Peyer's patch (tissue), 4 donors: Measurements from ENCODE around the gene PNKP. TPM values are rescaled to one million over a fixed set of nuclear protein-coding genes. Genes with fewer than 3 reads are reported as not detected.

Source experiments
- DNase-seq, 3 donors: peaks; one replicate each; pipeline ENCODE4 v3.0.0-alpha.2; 2017 to 2019
- H3K27ac ChIP-seq, 4 donors: fragments of 200-600 bp; sonication (generic); one replicate each; pipeline ENCODE4 v1.5.1; 2016 to 2019
- H3K27me3 ChIP-seq, 2 donors: fragments of 200-600 bp; sonication (generic); one replicate each; pipeline ENCODE4 v1.5.1; 2019
- H3K36me3 ChIP-seq, 3 donors: fragments of 200-600 bp; sonication (generic); one replicate each; pipeline ENCODE4 v1.5.1; 2016 to 2019
- H3K4me1 ChIP-seq, 4 donors: fragments of 200-600 bp; sonication (generic); one replicate each; pipeline ENCODE4 v1.5.1; 2016 to 2019
- H3K4me3 ChIP-seq, 4 donors: fragments of 200-600 bp; sonication (generic); 1 replicate in 3 of 4; 2 replicates in 1 of 4; pipeline ENCODE4 v1.5.1; 2016 to 2019; ENCODE audit warnings: mild to moderate bottlenecking in 1 of 4
- H3K9me3 ChIP-seq, 4 donors: fragments of 200-600 bp; sonication (generic); one replicate each; pipeline ENCODE4 v1.5.1; 2016 to 2019; ENCODE audit warnings: mild to moderate bottlenecking in 1 of 4
- CTCF ChIP-seq, 6 experiments: fragments of 450-650 bp in 4 of 6; fragments of 200-600 bp in 2 of 6; sonication (generic) in 1 of 6; IDR thresholded peaks; one replicate each; pipeline ENCODE4 v1.5.1; 2017 to 2019; ENCODE audit warnings: antibody characterized with exemption in 6 of 6, mild to moderate bottlenecking in 3 of 6, moderate library complexity in 1 of 6
- POLR2A ChIP-seq, 2 donors: fragments of 450-650 bp; IDR thresholded peaks; one replicate each; pipeline ENCODE4 v1.5.1; 2017; ENCODE audit warnings: antibody characterized with exemption in 2 of 2, mild to moderate bottlenecking in 2 of 2, moderate library complexity in 2 of 2
- total RNA-seq, 4 donors: library from RNA; depleted of rRNA; stranded (reverse); fragments of >200 nt; gene quantifications; one replicate each; pipeline ENCODE4 v1.1.0, GENCODE V29; 2016

Gene PNKP
- total RNA-seq, 4 donors from 2014 or later, result 58.7 to 235 (median 118) TPM

- Histone ChIP-seq H3K4me3 (no peak overlapping the region), H3K36me3 (peaks cover 0 to 40% (median 0%) of the 10 kb centered on the region in 3 donors), H3K27ac (no peak overlapping the region), H3K27me3 (no peaks in the 10 kb centered on the region), H3K4me1 (peaks cover 0 to 14% (median 8%) of the 10 kb centered on the region in 4 donors), H3K9me3 (no peaks in the 10 kb centered on the region)
- TF ChIP-seq POLR2A (IDR thresholded peaks at IDR 0.05), result no peak
- no peak for TF ChIP-seq CTCF (IDR thresholded peaks at IDR 0.05)
- no peak for DNase-seq
Observed at GRCh38 chr19:49887665-49888509, 20.5 kb upstream of the PNKP start.

DNA sequence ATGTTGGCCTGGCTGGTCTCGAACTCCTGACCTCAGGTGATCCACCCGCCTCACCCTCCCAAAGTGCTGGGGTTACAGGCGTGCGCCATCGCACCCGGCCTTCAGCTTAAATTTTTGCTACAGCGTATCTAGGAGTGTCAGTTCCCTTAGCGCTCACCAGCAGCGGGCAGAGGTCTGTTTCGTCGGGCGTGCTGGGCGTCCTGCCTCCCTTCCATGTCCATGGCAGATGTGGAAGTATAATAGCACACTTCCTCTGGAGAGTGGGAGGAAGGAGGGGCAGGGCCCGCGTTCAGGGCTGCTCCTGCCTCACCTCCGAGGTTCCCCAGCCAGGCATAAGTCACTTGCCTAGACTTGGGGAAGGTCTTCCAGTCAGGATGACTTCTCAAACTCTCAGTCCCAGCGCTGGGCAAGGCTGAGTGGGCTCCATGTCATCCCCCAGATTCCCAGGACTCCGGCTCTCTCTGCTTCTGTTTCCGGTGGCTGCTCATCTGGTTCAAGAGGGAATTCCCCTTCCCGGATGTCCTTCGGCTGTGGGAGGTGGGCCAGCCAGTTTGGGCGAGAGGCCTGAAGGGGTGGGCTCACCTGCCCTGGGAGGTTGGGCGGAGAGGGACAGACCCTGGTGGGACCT lies 19.8 kb upstream of the PNKP start:
- Histone ChIP-seq H3K4me1 (peaks cover 0 to 14% (median 8%) of the 10 kb centered on the region in 4 donors), H3K27ac (no peak overlapping the region), H3K36me3 (peaks cover 0 to 47% (median 4%) of the 10 kb centered on the region in 3 donors), H3K4me3 (no peak overlapping the region), H3K9me3 (no peaks in the 10 kb centered on the region), H3K27me3 (no peaks in the 10 kb centered on the region)
- TF ChIP-seq CTCF (IDR thresholded peaks at IDR 0.05) (no peak), POLR2A (IDR thresholded peaks at IDR 0.05) (no peak)
- DNase-seq, result peak in 1 of 3 donors; percentile 15

- Histone ChIP-seq H3K9me3 (no peaks in the 10 kb centered on the region), H3K4me3 (no peak overlapping the region), H3K27me3 (no peaks in the 10 kb centered on the region), H3K27ac (no peak overlapping the region), H3K4me1 (peaks cover 0 to 3% (median under 1%) of the 10 kb centered on the region in 4 donors), H3K36me3 (peaks cover 0 to 71% (median 4%) of the 10 kb centered on the region in 3 donors)
- no peak for TF ChIP-seq POLR2A (IDR thresholded peaks at IDR 0.05)
- TF ChIP-seq CTCF (IDR thresholded peaks at IDR 0.05), result no peak
- no peak for DNase-seq
Observed at GRCh38 chr19:49884760-49885159, 17.4 kb upstream of the PNKP start.

- H3K4me1 ChIP-seq, result peaks cover 0 to under 1% (median 0%) of the 10 kb centered on the region in 4 donors
- H3K27me3 ChIP-seq, result no peaks in the 10 kb centered on the region
- TF ChIP-seq CTCF (IDR thresholded peaks at IDR 0.05), result no peak
- TF ChIP-seq POLR2A (IDR thresholded peaks at IDR 0.05), result no peak
- H3K36me3 ChIP-seq, result peaks cover 0 to 77% (median 4%) of the 10 kb centered on the region in 3 donors
- DNase-seq, result no peak
- no peak overlapping the region for H3K4me3 ChIP-seq
- H3K9me3 ChIP-seq, result no peaks in the 10 kb centered on the region
- no peak overlapping the region for H3K27ac ChIP-seq
Observed at GRCh38 chr19:49884109-49884508, 16.7 kb upstream of the PNKP start.

DNA sequence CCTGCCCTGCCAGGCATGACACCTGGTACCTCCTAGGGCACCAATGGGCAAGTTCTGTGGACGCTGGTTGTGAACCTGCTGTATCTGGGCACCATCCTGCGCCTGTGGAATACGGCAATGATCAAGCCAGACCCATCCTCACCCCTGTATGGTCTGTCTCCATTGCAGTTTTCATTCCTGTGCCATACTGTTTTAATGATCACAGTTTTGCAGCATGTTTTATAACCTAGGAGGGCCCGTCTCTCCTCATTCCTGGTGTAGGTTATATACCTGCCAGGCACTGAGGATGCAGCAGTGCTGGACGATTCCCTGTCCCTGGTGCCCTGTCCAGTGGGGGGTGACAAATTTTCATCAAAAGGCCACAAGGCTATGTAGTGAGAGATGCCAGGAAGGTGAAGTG lies 15.7 kb upstream of the PNKP start:
- no peak for TF ChIP-seq CTCF (IDR thresholded peaks at IDR 0.05)
- no peak for TF ChIP-seq POLR2A (IDR thresholded peaks at IDR 0.05)
- Histone ChIP-seq H3K27me3 (no peaks in the 10 kb centered on the region), H3K9me3 (no peaks in the 10 kb centered on the region), H3K4me1 (peaks cover 0 to 11% (median 2%) of the 10 kb centered on the region in 4 donors), H3K27ac (no peak overlapping the region), H3K36me3 (peaks cover 0 to 83% (median 4%) of the 10 kb centered on the region in 3 donors), H3K4me3 (no peak overlapping the region)
- no peak for DNase-seq
